CMK (cell line): ENCODE data around the gene ADGRG7.

Experiments
- DNase-seq: peaks from one replicate; pipeline ENCODE4 v3.0.0-alpha.2; 2010; ENCODE audit warnings: low read depth

Gene ADGRG7

GRCh38 chr3:100702082-100702979 is 92.9 kb downstream of the ADGRG7 start:
- no peak for DNase-seq

DNA sequence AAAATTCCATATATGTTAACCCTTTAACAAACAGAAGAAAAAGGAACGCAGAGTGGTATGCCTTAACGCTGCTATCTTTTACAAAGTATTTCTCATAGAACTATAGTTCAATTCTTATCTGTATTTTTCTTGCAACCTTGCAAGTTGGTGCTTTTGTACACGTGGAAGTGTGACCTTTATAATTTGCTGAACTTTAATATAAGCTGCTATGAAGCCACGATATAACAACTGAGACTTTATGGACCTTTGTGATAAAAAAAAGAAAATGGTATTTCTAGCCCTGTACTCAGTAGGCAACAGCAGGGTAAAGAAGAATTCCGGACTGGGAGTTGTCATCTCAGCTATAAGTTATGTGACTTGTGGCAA is 93.6 kb downstream of the ADGRG7 start:
- DNase-seq, result no peak

- no peak for DNase-seq
These were observed 94.5 kb downstream of the ADGRG7 start for GRCh38 chr3:100703865-100704264.

DNA sequence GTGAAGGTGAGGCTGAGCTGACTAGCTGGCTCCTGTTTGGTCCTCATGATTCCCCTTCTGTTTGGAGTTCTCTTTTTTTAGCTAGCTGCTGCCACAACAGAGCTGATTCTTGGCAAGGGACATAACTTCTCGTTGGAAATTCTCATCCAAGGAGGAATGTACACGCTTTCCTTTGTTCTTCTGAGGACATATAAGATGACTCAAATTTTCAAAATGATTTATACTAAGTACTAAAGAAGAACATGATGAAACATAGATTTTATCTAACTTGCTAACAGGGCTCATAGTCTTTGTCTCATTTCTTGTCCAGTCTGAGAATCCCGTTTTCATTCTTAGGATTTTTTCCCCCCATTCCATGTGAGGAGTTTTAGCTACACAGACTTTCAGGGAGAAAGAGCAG is 97.0 kb downstream of the ADGRG7 start:
- DNase-seq, result no peak

GRCh38 chr3:100708644-100708988 is 99.2 kb downstream of the ADGRG7 start:
- no peak for DNase-seq

GRCh38 chr3:100708989-100709841 is 99.8 kb downstream of the ADGRG7 start, which contains the start of gene TFG:
TFG (plus strand) TSS chr3:100709494; CDS start chr3:100713686, 4,192 bp downstream.
- DNase-seq, result peak; percentile 91

DNA sequence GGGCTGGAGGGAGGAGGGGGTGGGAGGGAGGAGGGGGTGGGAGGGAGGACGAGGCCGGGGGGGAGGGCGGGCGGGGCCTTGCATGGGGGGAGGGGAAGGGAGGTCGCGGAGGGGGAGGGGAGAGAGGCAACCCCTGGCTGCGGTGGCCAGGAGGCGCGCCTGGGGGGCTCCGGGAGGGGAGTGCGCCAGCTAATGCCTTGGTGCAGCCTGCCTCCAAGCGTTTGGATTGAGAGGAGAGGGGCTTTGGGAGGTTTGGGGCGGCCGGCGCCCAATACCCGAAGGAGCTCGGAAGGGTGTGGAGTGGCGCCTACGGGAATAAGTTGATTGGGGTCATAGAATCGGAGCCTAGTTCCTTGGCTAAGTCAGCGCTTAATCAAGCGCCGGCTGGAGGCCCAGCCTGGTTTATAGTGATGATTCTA is 100.5 kb downstream of the ADGRG7 start:
- peak; percentile 42 for DNase-seq

DNA sequence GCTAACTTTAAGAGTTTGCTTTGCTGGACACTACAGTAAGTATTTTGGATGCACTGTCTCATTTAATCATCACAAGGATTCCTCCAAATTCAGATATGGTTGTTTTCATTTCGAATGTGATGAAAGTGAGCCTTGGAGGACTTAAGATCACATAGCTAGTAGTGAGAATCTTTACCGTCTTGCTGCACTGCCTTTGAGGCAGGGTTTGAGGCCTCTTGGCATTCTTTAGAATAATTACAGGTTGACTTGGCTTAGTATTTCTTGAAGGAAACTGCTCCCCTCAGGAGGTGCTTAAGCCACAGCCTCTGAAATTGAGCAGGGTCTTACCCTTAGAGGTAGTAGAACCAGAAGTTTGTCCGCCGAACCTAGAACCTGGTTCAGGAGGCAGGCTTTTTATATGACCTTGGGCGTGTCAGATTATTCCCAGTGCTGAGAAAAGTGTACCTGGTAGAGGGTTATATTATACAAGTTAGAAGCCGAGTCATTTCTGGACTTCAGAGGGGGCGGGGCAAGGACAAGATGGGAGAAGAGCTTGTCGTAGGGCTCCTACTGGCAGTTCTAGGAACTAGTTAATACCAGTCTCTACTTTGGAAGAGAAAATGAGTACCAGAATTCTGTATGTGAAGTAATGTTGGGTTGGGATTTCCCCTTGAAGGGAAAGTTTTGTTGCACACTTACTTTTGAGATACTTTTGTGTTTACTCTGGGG is 101.0 kb downstream of the ADGRG7 start:
- no peak for DNase-seq

- DNase-seq, result no peak
These were observed 105.8 kb downstream of the ADGRG7 start for GRCh38 chr3:100715176-100715575.

- DNase-seq, result no peak
These were observed 107.7 kb downstream of the ADGRG7 start for GRCh38 chr3:100717063-100717462.

GRCh38 chr3:100717637-100718487 is 108.5 kb downstream of the ADGRG7 start:
- DNase-seq, result no peak

- DNase-seq, result no peak
These were observed 109.7 kb downstream of the ADGRG7 start for GRCh38 chr3:100719136-100719535.

DNA sequence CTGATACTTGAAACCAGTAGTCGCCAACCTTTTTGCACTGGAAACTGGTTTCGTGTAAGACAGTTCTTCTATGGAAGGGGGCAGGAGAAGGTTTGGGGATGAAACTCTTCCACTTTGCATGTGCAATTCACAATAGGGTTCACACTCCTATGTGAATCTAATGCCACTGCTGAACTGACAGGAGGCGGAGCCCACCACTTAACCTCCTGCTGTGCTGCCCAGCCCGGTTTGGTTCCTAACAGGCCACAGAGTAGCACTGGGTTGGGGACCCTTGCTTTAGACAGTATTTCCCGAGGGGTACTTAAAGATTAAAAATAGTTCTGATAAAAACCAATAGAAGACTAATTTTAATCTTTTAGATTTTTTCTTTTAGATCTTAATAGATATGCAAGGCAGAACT is 111.0 kb downstream of the ADGRG7 start:
- no peak for DNase-seq

- DNase-seq, result no peak
These were observed 116.6 kb downstream of the ADGRG7 start for GRCh38 chr3:100725935-100726513.

DNA sequence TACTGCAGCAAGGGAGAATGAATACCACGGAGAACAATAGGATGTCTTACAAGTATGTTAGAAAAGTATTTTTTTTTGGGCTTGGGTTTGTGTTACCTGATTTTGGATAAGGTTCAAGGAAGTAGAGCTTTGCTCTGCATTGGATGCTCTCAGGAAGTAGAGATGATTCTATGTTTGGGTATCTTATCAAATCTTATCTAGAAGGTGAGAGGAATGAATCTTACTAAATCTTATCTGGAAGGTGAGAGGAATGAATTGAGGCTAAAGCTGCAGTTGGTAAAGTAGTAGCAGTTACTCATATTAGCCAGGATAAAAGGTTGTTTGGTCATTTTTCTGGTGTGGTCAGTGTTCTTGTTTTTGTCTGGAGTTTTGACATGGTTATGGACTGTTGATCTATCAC is 117.3 kb downstream of the ADGRG7 start:
- DNase-seq, result no peak

DNA sequence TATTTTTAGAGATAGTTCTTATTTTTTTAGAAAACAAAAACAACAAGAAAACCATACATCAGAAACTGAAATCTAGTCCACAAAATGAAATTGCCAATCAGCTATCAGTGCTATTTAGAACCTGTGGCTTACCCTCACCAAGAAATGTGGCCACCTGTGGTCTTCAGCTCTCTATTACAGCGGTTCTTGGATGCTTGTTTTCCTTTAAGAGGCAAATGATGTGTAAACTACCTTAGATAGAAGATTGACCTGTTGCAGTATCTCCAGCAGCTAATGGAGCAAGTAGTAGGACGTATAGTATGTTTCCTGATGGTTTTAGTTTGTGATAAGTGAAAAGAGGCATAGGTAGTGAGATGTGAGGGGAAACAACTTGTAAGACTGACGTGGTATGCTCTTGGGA is 121.1 kb downstream of the ADGRG7 start:
- no peak for DNase-seq

DNA sequence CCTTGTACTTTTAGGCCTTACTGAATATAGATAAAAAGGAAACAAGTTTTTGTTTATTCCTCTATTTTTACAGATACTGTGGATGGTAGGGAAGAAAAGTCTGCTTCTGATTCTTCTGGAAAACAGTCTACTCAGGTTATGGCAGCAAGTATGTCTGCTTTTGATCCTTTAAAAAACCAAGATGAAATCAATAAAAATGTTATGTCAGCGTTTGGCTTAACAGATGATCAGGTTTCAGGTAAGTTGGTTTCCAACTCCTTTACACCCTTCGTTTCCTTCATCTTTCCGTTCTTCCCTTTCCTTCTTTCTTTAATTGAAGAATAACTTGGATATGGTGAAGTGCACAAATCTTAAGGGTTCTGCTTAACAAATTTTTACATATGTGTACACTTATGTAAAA is 123.0 kb downstream of the ADGRG7 start:
- DNase-seq, result no peak

GRCh38 chr3:100737334-100737733 is 127.9 kb downstream of the ADGRG7 start:
- no peak for DNase-seq

- DNase-seq, result no peak
These were observed 130.8 kb downstream of the ADGRG7 start for GRCh38 chr3:100740207-100740606.

DNA sequence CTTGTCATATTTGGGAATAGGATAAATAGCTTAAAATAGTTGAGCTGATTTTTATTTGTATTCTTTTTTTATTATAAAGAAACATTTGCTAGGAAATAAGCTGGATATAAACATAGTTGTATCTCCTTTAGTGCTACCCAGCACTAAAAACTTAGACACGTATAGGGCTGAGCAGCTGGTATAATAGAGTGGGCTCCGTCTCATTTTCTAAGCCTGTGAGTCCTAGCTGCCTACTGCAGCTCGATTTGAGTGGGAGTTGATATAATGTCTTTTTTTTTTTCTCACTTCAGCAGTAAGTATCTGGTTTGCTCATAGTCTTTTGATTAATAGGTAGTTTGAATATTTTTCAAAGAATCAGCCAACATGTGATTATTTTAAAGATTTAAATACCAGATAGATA is 134.1 kb downstream of the ADGRG7 start:
- no peak for DNase-seq

- no peak for DNase-seq
These were observed 135.3 kb downstream of the ADGRG7 start for GRCh38 chr3:100744671-100745070.
